Ovary (tissue), 3 donors: Measurements from ENCODE around the gene MYOM1.

Experiments
- CTCF ChIP-seq, 3 donors: fragments of 450-650 bp in 2 of 3; fragments of 200-600 bp in 1 of 3; IDR thresholded peaks; one replicate each; pipeline versions ENCODE4 v1.5.1 to v1.8.0; 2016 to 2022; ENCODE audit warnings: antibody characterized with exemption in 3 of 3, mild to moderate bottlenecking in 1 of 3
- EP300 ChIP-seq: sonication (generic); formaldehyde crosslinking; IDR thresholded peaks from one replicate; pipeline ENCODE4 v1.6.1; 2017; ENCODE audit warnings: antibody characterized with exemption
- POLR2A ChIP-seq: fragments of 450-650 bp; IDR thresholded peaks from one replicate; pipeline ENCODE4 v1.6.1; 2017; ENCODE audit warnings: antibody characterized with exemption, mild to moderate bottlenecking, moderate library complexity
- donor health status: DM: no; HTN: no; CAD: no.

GRCh38 chr18:3054214-3054613 is 165.6 kb downstream of the MYOM1 start:
- no peak for TF ChIP-seq CTCF (IDR thresholded peaks at IDR 0.05)
- no peak for TF ChIP-seq POLR2A
- no peak for TF ChIP-seq EP300
